ENCODE data around the gene ABCC4.

ABCC4 gene

DNA sequence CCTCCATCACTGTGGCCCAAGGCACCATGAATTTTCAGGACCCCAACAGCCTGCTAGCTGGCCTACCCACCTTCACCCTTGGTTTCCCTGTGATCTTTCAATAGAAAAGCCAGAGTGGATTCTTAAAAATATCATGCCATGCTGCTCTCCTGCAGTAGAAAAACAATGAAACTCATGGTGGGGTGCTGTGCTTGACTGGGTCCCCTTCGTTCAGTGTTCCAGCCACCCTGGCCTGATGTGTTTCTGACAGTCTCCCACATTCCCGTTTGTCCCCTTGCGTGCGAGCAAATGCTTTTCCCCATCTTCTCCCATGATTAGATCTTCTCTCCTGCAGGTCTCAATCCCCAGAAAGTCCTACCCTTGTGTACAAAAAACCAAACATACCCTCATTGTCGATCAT, 43.2 kb downstream of the ABCC4 start:
- no peak for DNase-seq

DNA sequence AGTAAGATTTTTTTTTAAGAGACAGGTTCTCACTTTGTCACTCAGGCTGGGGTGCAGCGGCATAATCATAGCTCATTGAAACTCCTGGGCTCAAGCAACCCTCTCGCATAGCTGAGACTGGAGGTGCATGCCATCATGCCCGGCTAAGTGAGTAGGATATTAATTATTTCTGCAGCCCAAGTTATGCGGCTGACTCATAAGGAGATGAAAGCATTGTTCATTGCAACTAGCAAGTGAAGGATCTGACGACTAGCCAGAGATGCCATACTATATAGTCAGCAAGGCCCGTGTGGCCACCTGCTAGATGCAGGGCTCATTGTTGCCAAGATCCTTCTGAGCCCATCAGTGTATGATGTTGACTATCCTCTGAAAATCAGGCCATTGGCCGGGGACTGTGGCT, 45.2 kb downstream of the ABCC4 start:
- no peak for DNase-seq

DNA sequence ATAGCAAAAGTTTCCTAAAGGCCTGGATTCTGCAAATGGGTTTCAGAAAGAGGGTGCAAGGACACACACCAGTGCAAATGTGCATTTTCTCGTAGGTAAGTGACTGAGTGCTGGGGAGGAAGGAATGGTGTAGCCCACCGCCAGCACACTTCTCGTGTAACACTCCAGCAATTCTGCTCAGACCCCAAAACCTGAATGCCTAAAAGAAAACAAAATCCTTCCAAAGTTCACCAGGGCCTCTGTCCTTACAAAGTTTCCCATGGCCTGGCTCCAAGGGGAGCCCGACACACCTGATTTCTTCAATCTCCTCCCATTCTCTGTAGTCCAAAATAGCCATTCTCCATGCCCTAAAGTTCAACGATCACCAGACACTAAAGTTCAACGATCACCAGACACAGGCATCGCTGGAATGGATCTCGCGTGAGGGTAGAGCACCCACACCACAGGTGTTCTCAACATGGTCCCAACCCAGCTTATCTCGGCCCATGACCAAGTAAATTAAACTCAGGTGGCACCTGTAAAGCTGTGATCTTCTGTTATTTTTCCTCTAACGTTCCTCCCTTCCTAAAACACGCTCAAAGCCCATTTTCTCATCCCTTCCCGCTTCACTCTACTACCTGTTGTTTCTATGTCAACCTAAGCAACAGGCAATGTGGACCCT, 46.0 kb downstream of the ABCC4 start:
- no peak for DNase-seq

DNA sequence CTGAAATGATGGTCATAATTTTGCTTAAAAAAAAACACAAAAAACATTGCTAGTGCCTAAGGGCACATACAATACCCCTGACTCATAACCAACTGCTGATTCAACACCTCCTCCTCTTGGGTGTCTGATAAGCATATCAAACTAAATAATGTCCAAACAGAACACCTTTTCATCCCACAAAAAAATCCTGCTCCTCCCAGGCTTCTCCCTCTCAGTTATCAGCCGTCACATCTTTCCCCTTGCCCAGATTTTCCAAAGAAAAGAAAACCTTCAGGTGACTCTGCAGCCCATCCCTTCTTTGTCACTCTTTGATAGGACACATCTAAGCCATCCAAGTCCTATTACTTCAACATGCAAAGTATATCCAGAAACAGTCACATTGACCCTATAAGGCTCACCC, 46.9 kb downstream of the ABCC4 start:
- no peak for DNase-seq

DNA sequence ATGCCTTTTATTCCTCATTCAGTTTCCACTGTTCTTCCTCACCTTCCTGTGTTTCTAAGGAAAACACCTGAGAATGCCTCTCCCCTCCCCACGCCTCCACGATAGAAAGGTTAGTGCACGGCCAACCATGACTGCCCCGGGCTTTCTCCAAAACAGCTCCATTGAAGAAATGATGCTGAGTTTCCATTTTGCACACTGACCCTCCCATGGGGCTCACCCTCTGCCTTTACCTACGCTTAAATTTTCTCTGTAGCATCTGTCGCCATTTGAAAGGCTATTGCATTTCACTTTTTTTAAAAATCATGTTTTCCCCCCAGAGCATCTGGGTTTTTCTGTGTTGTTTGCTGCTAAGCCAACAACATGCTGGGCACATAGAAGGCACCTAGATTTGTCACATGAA, 48.2 kb downstream of the ABCC4 start:
- DNase-seq, result no peak

DNA sequence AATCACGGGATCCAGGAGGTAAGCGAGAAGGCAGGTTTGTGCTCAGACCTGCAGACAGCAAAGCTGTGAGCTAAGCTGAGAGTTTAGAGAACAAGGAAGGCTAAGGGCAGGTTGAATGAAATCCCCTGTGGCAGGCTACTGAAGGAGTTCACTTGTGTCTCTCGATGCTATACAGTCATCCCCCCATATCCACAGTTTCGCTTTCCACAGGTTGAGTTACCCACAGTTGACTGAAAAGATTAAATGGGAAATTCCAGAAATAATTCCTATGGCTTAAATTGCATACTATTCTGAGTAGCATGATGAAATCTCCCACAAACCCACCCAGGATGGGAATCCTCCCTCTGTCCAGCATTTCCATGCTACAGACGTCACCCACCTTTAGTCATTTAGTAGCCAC, 49.6 kb downstream of the ABCC4 start:
- DNase-seq, result no peak

DNA sequence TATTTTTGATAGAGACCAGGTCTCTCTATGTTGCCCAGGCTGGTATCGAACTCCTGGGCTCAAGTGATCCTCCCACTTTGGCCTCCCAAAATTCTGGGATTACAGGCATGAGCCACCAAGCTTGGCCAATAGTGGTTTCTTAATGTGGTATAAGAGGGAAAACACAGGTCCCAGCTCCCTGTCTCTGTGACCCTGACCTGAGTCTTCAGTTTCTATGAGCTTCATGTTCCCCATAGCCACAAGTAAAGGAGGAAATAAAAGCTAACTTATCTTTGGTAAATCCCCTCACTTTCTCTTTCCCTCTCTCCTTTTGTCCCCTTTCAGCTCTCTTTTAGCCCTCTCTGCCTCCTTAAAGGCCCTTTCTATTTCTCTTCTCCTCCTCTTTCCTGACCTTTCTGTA, 50.3 kb downstream of the ABCC4 start:
- no peak for DNase-seq

DNA sequence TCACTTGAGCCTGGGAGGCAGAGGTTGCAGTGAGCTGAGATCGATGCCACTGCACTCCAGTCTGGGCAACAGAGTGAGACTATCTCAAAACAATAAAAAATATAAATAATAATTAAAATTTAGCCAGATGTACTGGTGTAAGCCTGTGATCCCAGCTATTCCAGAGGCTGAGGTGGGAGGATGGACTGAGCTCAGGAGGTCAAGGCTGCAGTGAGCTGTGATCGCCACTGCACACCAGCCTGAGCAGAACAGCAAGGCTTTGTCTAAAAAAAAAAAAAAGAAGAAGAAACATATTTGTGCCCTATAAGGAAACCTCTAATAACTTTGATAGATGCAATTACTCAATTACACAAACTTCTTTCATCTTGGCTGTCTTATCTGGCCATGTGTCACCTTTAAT, 52.3 kb downstream of the ABCC4 start:
- DNase-seq, result no peak

DNA sequence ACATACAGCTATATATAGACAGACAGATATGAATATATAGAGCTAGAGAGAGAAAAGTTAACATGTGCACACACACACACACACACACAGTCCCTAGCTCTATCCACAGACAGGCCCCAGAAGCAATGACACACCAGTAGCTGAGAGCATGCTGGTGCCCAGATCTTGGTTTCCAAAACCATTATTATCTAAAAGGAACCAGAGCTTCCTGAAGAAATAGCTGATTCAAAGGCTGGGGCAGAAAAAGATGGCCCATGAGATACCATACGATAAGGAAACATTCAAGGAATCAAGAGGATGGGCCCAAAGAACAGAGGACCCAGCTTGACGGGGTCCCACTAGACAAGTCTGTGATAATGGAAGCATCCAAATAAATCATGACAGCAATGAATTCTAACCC, 53.4 kb downstream of the ABCC4 start:
- no peak for DNase-seq

DNA sequence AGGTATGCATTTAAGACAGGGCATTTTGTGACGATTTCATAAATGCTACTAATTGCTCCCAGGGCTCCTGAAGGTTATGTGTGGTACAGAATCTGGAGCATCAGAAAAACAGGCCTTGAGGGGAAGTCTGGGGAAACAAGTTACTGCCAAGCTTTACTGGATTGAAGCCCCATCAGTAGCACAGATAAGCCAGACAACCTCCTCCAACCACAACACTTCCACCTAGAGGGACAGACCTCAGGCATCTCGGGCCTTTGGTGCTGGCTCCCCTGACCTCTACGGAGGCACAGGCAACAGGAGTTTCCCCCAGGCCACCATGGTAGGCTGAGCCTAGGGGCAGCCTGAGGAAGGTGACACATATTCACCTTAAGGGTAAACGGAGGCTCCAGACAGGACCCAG, 54.1 kb downstream of the ABCC4 start:
- no peak for DNase-seq

DNA sequence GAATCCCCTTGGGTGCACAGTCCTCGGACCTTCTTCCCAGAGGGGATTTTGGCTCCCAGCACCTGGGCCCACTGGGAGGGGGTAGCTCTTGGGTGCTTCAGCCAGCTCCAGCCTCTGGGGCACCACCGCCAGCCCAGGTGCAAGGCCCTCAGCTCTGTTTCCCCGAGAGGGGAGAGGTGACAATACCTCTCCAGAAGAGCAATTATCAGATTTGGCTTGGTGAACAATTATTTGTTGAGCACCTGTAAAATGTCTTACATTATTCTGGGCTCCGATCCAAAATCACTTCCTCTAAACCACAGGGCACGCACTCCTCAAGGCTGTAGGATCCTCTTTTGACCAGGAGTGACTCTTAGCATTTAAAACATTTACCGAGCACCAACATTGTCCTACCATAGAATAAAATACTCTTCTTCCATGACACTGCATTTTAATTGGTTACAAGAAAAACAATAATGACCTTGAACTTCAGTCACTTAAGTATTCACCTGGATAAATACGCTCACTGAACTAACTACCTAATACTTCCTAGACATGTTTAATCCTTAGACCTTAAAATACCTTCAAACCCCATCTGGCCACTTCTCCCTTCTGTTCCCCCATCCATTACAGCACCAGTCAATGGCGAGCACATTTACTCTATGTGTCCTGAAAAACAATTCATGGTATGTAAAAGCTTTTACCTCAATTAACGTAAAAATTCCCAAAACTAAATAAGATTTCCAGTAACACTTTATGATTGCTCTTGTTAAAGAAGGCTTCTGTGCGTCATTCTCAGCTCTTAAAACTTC, 54.8 kb downstream of the ABCC4 start:
- DNase-seq, result no peak

DNA sequence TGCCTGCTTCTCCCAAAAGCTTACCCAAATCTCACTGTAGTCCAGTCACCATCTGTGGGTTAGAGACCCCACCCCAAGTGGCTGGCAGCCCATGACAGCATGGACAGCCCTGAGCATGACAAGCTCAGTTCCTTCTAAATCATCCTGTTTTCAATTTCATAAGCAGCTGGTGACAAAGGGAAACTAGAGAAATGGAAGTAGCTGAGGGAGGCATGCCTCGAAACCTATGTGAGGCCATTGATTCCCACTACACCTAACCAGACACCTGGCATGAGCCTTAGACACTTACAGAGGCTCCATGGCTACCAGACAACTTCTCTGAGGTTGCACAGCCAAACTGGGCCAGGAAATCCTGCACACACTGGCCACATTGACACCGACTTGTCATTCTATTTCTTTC, 56.2 kb downstream of the ABCC4 start:
- DNase-seq, result no peak

DNA sequence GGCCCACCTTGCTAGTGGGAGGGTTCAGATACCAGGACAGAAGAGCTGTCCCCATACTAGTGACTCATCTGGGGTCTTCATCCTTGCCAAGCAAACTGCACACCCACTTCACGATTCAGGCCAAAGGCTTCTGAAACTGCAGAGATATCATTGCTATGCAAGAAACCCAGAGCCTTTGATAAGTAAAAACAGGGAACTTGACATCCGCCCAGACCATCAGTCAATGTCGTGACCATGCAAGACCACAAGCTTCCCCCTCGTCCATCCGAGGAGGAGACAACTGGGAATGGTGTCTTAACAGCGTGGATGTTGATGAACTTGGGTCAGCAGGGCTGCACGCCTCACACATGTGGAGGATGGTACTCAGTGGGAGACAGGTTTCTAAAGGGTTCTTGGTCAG, 58.0 kb downstream of the ABCC4 start:
- DNase-seq, result no peak

DNA sequence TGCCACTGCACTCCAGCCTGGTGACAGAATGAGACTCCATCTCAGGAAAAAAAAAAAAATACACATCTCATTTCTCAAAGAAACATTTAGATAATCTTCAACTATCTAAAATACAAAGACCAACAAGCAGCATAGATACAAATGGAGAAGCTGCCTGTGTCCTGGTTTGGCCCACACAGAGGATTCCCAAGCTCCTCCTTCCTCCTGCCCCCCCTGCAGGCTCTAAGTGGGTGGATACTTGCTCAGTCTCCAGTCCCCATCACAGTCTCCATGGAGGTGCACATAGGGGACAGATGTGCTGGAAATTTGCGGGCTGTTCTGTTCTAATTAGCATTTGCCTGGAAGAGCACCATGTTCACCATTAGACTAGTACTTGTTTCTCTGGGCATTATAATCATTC, 59.9 kb downstream of the ABCC4 start:
- DNase-seq, result no peak

DNA sequence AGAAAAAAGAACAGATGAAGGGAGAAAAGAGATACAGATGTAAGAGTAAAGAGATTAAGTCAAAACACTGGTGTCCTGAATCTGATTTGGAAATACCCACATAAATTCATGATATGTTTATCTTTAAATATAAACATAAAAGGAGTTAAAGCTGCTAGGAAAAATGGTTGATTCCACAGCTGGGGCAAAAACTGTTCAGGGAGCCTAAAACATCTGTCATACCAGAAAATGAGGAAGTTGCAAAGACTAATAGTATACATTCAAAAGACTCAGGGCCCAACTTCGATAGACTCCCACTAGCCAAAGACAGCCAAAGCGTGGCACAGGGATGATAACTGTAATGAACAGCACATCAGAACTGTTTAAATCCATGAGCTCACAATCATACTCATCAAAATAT, 62.0 kb downstream of the ABCC4 start:
- DNase-seq, result no peak

DNA sequence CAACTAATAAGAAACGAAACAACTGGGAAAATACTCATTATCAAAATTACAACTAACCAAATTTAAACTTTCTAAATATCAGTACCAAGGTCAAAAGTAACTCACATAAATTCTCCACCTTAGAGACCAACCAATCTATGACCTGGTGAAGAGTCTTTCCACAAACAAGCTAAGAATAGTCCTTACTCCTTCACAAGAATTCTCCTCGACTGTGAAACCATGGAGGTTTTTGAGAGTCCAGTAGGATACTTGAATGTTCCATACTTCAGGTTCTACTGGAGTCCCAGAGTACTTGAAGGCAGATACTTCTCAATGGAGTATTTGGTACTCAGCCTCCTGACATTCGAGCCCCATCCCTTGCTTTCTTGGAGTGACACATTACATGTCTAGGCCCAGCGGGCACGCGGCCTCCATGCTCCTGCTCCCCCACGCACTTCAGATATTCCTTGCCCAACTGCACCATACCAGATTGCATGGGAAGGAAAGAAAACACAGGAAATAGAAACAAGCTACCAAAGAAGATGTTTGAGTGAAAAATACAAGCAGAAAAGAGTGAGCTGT, 63.9 kb downstream of the ABCC4 start:
- DNase-seq, result no peak

DNA sequence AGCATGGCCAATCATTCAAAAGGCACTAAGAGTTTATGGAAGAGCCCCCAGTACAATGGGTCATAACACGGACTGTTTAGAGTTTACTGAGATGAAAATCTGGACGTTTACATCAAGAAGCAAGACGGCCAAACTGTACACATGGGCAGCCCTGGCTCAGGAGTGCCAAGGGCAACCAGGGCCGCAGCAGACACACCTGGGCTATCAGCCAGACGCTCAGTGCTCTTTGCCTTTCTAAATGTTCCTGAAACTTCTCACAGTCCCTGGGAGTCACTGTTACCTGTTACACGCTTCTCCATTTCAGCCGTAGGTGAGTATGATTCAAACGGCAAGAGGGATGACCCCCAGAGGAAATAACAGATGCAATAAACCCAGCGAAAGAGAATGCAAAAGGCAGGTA, 64.5 kb downstream of the ABCC4 start:
- DNase-seq, result no peak

DNA sequence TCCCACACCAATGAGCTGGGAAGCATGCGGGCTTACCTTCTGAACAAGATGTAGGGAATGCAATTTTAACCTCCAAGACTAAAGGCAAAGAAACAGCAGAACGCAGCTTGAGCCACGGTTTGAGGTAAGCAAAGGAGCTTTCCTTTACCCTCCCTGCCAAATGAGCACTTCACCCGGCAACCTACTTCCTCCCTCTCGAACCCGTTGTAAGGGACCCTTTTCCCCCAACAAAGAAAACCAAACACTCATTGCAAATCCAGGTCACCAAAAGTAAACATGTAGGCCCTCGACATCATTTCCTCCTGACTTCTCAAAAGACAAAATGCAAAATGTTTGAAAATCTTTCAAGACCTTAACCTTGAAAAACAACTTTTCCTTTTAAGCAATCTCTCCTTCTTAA, 65.3 kb downstream of the ABCC4 start:
- no peak for DNase-seq

DNA sequence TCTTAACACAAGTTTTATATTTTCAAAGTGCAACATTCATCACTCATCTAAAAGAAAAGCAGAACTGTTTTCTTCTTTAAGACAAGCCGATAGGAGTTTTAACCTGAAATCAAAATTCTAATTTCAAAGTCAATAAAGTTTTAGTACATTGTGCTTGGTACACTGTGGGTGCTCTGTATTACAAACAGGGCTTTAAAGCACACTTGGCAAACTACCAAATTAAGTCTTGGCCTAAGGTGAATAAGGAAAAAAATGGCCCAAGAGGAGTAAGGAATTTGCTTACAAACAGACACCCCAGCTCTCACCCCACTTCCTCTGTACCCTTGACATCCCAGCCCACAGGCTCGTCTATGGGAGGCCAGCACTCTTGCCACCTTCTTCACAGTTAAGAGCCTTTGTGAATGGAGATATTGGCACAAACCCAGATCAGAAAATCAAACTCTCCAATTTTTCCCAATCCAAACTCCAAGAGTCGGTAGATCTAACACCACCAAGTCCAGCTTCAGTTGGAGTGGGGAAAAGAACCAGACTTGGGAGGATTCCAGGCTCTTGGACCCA, 66.0 kb downstream of the ABCC4 start:
- no peak for DNase-seq

DNA sequence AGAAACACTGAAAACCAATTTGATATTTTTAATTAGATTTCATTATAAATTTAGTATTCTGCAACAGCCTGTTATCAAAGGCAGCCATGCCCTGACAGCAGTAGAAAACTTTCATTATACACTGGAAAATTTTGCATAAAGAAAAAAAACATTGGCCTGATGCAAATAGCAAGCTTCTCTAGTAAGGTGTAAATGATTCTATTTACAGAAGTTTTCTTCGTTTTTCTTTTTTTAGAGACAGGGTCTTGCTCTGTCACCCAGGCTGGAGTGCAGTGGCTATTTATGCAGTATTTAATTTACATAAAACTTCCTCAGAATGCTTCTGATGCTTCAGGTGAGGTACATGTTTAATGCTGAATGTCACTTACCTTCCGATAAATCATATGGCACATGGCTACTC, 67.0 kb downstream of the ABCC4 start:
- no peak for DNase-seq

DNA sequence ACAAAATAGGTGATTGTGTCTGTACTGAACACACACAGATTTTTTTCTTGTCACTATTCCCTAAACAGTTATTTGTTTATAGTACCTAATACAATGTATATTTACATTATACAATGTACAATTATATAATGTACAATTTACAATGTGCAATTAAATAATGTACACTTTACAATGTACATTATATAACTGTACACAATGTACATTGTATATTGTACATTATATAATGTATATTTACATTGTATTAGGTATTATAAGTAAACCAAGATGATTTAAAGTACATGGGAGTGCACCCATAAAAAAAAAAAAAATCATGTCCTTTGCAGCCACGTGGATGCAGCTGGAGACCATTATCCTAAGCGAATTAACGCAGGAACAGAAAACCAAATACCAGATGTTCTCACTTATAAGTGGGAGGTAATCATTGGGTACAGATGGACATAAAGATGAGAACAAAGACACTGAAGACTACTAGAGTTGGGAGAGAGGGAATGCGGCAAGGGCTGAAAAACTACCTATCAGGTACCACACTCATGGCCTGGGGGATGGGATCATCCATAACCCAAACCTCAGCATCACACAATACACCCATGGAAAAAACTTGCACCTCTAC, 68.1 kb downstream of the ABCC4 start:
- no peak for DNase-seq

DNA sequence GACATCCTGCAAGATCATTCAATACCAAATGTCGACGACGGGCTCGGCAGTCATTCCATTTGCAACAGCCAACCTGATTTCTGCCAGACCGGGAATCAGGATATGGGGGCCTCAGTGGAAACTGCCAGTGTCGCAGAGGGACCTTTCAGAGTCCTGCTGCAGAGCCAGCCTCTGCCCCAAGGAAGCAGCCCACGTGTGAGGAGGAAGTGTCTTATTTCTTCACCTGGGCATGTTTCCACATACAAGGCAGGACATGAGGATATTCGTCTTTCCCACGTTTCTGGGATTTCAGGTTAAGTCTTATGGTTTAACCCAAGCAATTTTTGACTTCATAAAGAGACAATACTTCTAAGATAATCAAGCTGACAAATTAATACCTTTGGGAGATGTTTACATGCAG, 69.9 kb downstream of the ABCC4 start:
- DNase-seq, result no peak

DNA sequence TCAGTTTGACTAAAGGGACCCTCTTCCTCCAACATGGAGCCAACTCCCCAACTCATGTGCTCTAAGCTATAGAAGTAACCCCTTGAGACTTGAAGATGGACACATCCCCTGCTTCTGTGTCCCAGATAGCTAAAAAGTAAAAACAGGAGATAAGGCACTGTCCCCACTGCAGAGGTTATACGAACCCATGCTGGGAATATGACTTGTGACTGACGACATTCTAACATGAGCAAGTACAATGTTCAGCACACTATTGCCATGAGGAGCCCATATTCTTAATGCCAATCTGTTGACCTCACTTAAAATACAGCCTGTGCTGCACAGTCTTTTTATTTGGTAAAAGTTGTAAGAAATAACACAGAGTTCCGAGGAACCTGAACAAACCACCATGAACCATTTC, 71.4 kb downstream of the ABCC4 start:
- no peak for DNase-seq

DNA sequence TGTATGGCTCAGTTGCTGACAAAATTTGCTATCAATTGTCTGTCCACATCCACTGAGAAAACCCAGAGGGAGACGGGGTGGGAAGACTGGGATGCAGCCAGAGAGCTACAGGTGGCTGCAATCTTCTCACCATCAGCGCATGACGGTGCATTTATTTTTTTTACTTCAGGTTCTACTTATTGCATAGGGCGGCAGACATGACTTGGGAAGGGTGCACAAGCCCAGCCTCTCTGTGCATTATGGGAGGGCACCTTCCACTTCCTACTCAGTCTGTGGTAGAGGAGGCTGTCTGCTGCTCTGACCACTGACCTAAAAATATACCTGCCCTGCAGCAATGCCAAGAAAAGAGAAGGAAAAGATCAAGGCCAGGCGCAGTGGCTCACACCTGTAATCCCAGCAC, 73.1 kb downstream of the ABCC4 start:
- no peak for DNase-seq
